Lower leg skin (tissue), 3 donors: Measurements from ENCODE around the gene HSPG2.

Experiments
- CTCF ChIP-seq, 3 donors: fragments of 450-650 bp; IDR thresholded peaks; one replicate each; pipeline ENCODE4 v1.5.1; 2016; ENCODE audit warnings: antibody characterized with exemption in 3 of 3, mild to moderate bottlenecking in 3 of 3, moderate library complexity in 2 of 3
- POLR2A ChIP-seq, 2 donors: fragments of 450-650 bp; IDR thresholded peaks; one replicate each; pipeline ENCODE4 v1.6.1; 2016 to 2017; ENCODE audit warnings: antibody characterized with exemption in 2 of 2, mild to moderate bottlenecking in 1 of 2, moderate library complexity in 1 of 2

GRCh38 chr1:21894034-21894881, 42.9 kb downstream of the HSPG2 start:
- TF ChIP-seq CTCF (IDR thresholded peaks at IDR 0.05): no peak
- TF ChIP-seq POLR2A (IDR thresholded peaks at IDR 0.05): no peak
